Cardiac muscle cell (in vitro differentiated cells and primary cell): Measurements from ENCODE around the gene BRAT1. TPM values are rescaled to one million over a fixed set of nuclear protein-coding genes. Genes with fewer than 3 reads are reported as not detected.

Experiments
- DNase-seq, 2 donors: peaks; one replicate each; pipeline versions ENCODE4 v3.0.0 to v3.0.0-alpha.2; 2010 to 2017; ENCODE audit warnings: low read depth in 1 of 2, low spot score in 1 of 2
- H3K27ac ChIP-seq: fragments of 200-600 bp; sonication (generic); 2 replicates; pipeline ENCODE4 v1.5.1; 2016
- H3K27me3 ChIP-seq: fragments of 200-600 bp; sonication (generic); 2 replicates; pipeline ENCODE4 v1.6.0; 2016; ENCODE audit warnings: control low read depth
- H3K36me3 ChIP-seq: fragments of 200-600 bp; sonication (generic); 2 replicates; pipeline ENCODE4 v1.5.1; 2016; ENCODE audit warnings: control low read depth
- H3K4me1 ChIP-seq: fragments of 200-600 bp; sonication (generic); 2 replicates; pipeline ENCODE4 v1.8.1; 2017; ENCODE audit warnings: low read depth, mild to moderate bottlenecking, mixed run types
- H3K4me3 ChIP-seq: fragments of 200-600 bp; sonication (generic); 2 replicates; pipeline ENCODE4 v1.5.1; 2016; ENCODE audit warnings: mild to moderate bottlenecking
- H3K9me3 ChIP-seq: fragments of 200-600 bp; sonication (generic); 2 replicates; pipeline ENCODE4 v1.5.1; 2017; ENCODE audit warnings: low read depth, mild to moderate bottlenecking, control low read depth
- CTCF ChIP-seq: IDR thresholded peaks from 2 replicates; pipeline ENCODE4 v1.5.1; 2012; ENCODE audit warnings: low read depth, mild to moderate bottlenecking, low read length
- polyA plus RNA-seq: library from polyadenylated mRNA; unstranded; fragments of >200 nt; fragmentation: Nextera tagmentation; extraction: Ambion mirVana; gene quantifications from 2 replicates; pipeline ENCODE4 v1.2.1, GENCODE V29; 2016
- total RNA-seq: library from RNA; depleted of rRNA; stranded (reverse); fragments of >200 nt; gene quantifications from 2 replicates; pipeline ENCODE4 v1.2.3, GENCODE V29; 2016

BRAT1 gene
- total and polyA plus RNA-seq, 2 experiments from 2014 or later: 80.5 to 109 TPM

GRCh38 chr7:2508327-2509215 is 46.8 kb downstream of the BRAT1 start:
- no peaks in the 10 kb centered on the region for H3K27me3 ChIP-seq
- no peak for TF ChIP-seq CTCF
- H3K4me1 ChIP-seq: no peaks in the 10 kb centered on the region
- H3K9me3 ChIP-seq: no peaks in the 10 kb centered on the region
- no peak for DNase-seq
- no peak overlapping the region for H3K27ac ChIP-seq
- no peak overlapping the region for H3K4me3 ChIP-seq
- H3K36me3 ChIP-seq: no peaks in the 10 kb centered on the region

- no peak overlapping the region for H3K27ac ChIP-seq
- no peak for DNase-seq
- no peaks in the 10 kb centered on the region for H3K27me3 ChIP-seq
- H3K36me3 ChIP-seq: no peaks in the 10 kb centered on the region
- H3K9me3 ChIP-seq: no peaks in the 10 kb centered on the region
- no peak for TF ChIP-seq CTCF
- no peak overlapping the region for H3K4me3 ChIP-seq
- no peaks in the 10 kb centered on the region for H3K4me1 ChIP-seq
Observed at GRCh38 chr7:2507917-2508306, 47.4 kb downstream of the BRAT1 start.

GRCh38 chr7:2507208-2507916 is 48.0 kb downstream of the BRAT1 start:
- Histone ChIP-seq H3K9me3 (no peaks in the 10 kb centered on the region), H3K4me1 (no peaks in the 10 kb centered on the region), H3K4me3 (no peak overlapping the region), H3K27ac (no peak overlapping the region), H3K36me3 (no peaks in the 10 kb centered on the region), H3K27me3 (no peaks in the 10 kb centered on the region)
- no peak for DNase-seq
- TF ChIP-seq CTCF: no peak

- Histone ChIP-seq H3K4me3 (no peak overlapping the region), H3K27ac (no peak overlapping the region), H3K27me3 (no peaks in the 10 kb centered on the region), H3K36me3 (no peaks in the 10 kb centered on the region), H3K4me1 (no peaks in the 10 kb centered on the region), H3K9me3 (no peaks in the 10 kb centered on the region)
- no peak for DNase-seq
- TF ChIP-seq CTCF: no peak
Observed at GRCh38 chr7:2505401-2505800, 49.9 kb downstream of the BRAT1 start.

GRCh38 chr7:2504889-2505375 is 50.4 kb downstream of the BRAT1 start:
- no peak overlapping the region for H3K27ac ChIP-seq
- H3K4me1 ChIP-seq: no peaks in the 10 kb centered on the region
- H3K27me3 ChIP-seq: no peaks in the 10 kb centered on the region

More at GRCh38 chr7:2504889-2505375, 50.4 kb downstream of the BRAT1 start:
- Histone ChIP-seq H3K4me3 (no peak overlapping the region), H3K36me3 (no peaks in the 10 kb centered on the region), H3K9me3 (no peaks in the 10 kb centered on the region)
- TF ChIP-seq CTCF: no peak
- DNase-seq: no peak
